HS-5 (cell line): ENCODE results near the gene PLPP4.

Source experiments
- DNase-seq: peaks from one replicate; pipeline ENCODE4 v3.0.0-alpha.2; 2012; ENCODE audit warnings: low read depth

Gene PLPP4

DNA sequence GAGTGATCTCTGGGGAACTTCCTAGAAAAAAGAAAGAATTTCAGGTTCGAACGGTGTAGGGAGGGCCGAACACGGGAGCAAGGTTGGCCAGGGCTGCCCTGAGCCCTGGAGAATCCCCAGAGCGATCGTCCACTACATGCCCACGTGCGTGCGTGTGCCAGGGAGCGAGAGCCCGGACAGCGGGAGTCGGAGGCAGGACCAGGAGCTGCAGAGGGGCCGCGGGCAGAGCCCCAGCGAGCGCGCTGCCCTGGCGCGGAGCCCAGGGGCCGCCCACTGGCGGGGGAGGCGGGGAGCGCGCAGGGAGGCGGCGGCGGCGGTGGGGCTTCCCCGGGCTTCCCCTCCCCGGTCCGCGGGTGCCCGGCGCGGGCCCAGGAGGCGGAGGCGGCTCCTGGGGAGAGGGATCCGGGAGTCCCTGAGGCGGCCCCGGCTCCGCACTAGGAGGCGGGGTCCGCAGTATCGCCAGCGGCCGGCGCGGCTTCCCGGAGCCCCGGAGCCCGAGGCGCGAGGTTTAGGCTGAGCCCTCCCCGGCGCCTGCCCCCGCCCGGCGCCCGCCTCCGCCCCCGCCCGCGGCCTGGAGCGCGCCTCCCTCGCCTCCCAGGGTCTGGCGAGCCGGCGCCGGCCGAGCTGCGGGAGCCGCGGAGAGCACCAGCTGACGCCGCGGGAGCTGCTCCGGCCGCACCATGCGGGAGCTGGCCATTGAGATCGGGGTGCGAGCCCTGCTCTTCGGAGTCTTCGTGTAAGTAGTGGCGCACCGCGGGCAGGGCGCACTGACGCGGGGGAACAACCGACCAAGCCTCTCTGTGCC is at the start of gene PLPP4:
Gene PLPP4, plus strand, starts transcription at position 602 of the 805 bp plus-strand sequence. Its CDS starts 79 bp downstream, at position 681.
- DNase-seq = no peak

DNA sequence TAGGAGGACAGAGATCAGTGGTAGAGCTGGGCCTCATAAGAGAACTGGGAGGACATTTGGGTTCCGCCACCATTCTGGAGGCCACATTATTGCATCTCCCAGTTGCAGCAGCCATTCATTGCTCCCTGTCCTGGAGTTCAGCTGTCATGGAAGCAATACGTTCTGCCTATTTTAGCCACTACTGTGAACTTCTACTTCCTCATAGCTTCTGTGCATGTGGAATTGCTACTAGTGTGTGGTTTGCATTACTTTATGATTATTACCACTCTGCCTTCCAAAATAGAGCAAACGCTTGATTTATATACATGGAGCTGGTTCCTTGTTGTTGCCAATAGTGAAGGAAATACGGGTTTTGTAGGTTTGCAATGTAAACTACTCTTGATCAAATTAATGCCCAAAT is 47.2 kb upstream of the PLPP4 start:
- DNase-seq = no peak

DNA sequence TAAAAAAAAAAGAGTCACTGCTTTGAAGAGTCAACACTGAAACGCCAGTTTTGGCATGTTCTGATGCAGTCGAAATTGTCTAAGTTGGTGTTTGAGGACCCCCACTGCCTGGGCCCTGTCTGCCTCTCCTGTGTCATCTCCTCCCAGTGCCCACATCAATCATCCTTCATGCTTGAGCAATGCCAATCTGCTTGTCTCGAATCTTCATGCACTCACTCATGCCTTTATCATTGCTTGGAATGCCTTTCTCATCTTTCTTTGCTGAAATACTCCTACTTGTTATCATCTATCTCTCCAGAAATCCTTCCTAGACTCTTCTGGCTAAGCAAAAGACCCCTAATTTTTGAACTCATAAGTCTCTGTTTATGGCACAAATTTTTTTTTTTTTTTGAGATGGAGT is 42.1 kb upstream of the PLPP4 start:
- no peak for DNase-seq

DNA sequence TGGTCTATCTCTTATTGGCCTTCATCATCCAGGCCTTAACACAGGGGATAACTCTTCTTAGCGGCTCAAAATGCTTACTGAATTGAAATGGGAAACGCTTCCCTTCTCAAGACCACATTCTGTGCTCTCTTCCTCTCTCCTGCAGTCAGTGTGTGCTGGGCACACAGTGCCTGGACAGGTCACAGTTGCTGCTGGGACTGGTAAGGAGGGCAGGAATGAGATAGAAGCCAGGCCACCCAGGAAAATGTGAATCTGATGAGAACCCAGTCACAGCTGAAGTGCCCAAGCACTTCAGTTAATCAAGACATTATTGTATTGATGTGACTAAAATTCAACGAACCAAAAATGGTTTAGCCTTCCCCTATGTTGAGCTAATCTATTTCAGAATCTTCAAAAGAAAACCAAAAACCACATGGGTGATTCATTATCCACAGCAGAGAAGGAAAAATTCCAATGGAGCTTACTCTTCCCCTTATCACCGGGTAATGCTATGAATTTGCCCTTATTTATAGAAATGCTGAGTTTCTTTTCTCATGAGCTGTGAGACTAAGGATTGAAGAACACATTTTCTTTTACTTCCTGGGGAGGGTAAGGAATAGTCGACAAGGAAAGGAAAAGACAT is 41.2 kb upstream of the PLPP4 start:
- peak; percentile 18 for DNase-seq

DNA sequence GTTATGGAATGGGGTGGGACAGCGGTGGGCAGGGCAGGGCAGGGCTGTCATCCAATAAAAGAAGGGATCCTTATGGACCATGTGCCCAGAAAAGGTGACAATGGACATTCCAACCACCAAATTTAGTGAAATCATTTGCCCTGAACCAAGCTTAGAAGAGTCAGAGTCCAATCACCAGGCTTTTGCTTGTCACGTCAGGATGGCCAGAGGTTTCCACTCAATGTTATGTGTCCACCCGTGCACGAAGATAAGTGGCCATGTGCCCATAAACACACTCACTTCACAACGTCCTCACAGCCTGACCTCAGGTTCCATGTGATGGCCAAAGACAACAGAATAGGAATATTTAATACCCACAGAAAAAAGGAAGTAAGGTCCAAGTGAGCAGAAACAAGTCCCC is 36.6 kb upstream of the PLPP4 start:
- no peak for DNase-seq

DNA sequence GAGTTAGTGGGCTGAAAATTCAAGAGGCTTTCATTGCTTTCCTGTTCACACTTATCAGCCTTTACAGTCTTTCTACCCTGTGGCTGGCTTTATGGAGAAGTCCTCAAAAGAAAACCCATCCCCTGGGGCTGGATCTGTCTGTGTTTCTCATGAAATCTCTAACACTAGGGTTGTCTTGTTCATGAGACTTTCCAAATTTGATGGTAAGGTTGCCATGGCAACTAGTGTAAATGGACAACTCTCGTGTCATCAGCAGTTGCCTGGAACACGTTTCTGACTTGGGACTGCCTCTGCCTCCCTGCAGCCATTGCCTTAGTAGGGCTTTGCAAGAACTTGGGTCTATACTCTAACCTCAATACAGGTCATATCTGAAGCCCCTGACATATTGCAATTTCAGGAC is 35.8 kb upstream of the PLPP4 start:
- DNase-seq = no peak

DNA sequence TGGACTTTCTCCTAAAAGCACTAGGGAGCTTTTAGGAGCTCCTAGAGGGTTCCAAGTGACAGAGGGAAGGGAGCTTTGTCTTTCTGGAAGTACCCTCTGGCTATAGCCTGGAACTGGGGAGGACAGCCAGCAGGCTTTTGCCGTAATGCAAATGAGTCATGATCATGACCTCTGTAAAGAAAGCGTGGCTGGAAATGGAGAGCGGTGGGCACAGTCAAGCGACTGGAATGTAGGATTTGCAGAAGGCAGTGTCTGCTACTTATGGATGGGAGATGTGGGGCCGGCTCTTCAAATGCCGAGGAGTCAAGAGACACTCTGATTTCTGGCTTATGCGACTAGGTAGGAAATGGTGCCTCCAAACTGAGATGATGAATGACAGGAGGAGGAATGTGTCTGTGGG is 34.6 kb upstream of the PLPP4 start:
- peak; percentile 15 for DNase-seq

DNA sequence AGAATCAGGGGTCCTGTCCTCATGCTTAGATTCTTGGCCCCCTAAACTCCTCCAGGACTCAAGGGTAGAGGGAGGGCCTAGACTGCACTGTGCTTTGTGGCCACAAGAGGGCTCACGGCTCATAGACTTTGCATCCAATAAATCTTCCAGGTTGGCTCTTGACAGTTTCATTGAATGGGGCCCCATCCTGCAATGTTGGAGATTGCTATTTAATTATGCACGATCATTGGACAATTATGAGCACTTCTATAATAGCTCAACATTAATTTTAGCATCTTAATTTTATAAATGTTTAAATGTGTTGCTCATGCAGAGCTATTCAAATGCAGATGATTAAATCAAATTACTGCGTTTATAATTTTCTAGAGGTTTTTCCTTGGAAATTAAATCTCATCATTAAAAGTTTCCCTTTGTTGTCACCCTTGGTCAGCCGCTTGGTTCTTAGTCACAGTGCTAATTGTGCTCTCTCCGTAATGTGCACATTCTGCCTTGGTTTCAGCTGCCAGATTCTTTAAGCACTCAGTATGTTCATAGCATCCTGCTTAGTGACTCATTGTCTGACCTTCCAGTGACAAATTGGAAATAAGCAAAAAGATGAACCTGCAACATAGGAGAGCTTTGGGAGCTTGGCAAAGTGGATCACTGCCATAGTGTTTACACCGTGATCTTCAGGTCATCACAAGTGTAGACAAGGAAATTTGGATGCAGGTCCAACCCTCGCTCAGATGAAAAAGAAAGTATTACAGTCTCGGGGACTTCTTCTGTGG is 33.4 kb upstream of the PLPP4 start:
- no peak for DNase-seq

DNA sequence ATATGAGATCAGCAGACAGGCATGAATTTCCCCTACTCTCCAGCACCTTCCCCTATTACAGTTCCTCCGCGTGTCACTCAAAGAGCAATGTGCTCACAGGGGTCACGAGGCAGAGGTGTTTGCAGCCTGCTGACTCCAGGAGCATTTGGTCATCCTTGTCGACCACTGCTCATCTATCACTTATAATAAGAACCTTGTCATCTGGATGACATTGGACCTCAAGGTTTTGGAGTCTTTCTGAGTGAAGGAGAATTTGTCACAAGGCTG is 32.9 kb upstream of the PLPP4 start:
- DNase-seq = no peak

DNA sequence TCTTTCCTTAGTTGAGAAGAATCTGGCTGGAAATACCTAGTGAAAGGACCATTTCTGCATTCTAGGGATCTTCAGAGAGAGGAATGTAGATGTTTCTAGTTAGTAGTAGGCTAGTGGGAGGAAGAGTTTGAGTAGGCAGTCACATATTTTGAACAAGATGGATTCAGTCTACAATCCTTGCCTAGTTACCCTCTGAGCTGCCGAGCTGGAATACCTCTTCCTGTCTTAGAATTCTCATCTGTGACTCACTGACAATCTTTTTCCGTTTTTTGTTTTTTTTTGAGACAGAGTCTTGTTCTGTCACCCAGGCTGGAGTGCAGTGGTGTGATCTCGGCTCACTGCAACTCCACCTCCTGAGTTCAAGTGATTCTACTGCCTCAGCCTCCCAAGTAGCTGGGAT is 30.7 kb upstream of the PLPP4 start:
- no peak for DNase-seq

DNA sequence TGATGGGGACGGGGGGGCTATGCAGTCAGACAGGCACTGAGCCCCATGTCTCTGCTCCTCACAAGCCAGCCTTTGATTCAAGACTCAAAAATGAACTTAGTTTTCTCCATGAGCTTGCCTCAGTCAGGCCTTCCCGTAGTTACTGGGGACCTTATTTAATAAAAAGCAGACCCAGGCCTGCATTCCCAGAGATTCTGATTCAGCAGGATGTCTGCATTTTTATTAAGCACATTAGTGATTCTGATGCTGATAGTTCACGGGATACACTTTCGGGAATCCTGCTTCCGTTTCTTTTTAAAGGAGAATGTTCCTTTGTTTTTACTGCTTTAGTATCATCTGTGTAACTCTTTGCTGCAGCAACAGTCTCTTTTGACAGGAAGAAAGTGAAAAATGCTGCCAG is 28.3 kb upstream of the PLPP4 start:
- no peak for DNase-seq

DNA sequence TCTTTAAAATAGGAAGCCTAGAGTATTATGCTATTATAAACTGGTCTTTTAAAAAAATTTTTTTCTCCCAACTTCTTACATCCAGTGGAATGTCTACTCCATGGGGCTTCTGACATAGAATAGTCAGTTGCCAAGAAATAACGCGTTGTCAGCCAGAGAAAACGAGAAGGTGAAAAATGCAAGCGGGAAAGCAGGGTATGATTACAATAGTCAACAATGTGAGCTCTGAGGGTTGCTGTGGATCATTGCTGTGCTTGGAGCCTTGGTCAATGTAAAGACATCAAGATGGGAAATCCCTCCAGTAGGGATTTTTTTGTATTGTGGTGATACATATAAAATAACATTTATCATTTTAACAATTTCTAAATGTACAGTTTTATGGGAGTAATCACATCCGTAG is 27.6 kb upstream of the PLPP4 start:
- no peak for DNase-seq

DNA sequence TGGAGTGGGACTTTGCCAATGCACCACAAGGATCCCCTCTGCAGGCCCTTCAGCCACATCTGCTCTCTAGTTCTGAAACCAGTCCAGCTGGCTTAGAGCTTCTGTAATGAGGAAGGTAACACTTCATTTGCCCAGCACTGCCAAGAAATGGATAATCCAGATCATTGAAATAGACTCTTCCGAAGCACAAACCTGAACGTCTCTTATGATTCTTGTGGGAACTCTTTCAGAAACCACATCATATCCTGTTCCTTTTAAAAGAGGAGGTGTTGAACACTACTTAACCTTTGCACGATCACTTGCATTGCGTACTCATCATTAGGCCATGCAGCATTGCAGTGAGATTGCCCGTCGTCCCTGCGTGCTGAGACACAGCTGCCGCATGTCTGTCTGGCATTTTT is 25.8 kb upstream of the PLPP4 start:
- DNase-seq = no peak

DNA sequence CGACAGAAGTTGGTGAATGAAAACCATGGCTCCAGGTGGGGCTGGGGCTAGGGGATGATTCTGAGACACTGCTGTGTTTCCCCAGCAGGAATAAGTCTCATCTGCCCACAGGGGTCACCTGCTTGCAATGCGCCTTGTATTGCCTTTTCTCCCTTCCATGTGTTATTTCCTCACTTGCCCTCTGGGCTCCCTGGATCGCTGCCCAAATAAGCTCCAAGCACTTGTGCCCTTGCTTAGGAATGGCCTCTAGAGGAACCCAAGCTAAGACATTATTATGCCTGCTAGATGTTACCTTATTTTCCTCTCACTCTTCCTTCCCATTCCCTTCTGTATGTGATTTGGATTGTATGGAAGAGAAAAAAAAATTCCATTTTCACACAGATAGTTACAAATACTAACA is 24.8 kb upstream of the PLPP4 start:
- no peak for DNase-seq

DNA sequence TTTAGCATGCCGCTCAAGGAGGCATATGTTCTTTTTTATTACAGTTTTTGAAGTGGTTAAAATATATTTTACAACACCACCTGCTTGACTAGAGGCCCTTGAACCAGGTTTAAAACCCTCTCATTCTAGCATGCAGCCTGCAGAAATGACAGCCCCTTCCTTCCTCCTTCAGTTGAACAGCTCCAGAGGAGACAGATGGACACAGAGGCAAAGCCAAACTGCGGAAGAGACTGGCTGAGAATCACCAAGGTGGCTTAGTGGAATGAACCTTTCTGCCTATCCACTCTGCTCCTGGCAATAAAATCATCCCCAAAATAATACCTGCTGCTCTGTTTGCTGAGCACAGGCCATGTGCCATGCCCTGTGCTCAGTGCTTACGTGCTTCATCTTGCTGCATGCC is 23.9 kb upstream of the PLPP4 start:
- no peak for DNase-seq

DNA sequence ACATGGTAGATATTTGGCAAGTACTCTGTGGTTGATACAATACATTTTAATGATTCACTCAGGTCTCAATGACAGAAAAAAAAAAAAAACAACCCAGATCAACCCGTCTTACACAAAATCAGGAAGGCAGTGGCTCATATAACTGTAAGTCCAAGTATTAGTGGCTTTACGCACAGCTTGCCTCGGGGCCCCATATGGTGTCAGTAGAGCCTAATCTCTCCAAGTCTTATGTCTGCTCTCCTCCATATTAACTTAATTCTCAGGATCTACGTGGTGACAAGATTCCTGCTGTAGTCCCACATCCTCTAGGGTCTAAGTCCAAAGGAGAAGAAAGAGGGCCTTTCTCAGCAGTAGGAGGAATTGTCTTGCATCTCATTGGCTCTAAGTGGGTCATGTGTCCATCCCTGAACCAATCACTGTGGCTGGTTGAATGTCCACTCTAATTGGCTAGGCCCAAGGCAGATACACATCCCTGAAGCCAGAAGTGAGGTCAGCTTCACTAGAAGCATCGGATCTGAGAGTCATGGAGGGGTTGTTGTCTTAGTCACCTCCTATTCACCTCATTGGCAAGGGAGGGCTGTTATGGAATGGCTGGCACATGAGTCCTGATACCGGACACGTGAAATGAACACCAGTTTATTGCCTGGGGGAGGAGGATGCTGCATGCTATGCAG is 20.5 kb upstream of the PLPP4 start:
- DNase-seq = no peak

DNA sequence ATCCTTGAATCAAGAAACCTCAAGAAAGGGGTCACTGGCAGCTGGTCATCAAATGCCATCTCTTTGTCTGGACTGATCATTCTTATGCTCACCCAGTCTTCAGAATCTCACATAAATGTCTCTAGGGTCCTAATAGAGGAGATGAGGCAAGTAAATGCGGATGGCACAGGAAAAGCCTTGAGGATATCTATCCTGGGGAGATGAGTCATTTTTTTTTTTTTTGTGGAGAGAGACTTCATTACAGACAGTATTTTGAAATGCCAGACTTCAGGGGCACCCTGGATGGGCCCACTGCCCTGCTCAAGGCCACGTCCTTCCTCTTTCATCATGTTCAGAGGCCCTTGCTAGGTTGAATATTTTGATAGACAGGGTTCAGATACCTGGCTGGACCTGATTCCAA is 19.5 kb upstream of the PLPP4 start:
- no peak for DNase-seq

DNA sequence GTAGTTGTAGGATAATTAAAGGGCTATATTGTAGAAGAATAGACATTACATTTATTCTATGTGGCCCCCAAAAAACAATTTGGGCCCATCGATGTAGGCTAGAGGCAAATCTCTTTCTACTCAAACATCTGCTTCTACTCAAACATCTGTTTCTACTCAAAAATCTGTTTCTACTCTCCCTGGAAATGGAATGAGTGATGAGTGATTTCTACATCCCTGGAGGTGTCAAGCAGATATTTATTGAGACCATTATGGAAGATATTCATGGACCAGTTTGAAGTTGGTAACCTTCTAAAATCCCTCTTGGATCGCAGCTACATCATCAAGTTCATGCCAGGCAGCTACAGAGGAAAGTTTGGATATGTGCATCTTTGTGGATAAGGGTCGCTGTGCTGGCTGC is 5.1 kb upstream of the PLPP4 start:
- no peak for DNase-seq

DNA sequence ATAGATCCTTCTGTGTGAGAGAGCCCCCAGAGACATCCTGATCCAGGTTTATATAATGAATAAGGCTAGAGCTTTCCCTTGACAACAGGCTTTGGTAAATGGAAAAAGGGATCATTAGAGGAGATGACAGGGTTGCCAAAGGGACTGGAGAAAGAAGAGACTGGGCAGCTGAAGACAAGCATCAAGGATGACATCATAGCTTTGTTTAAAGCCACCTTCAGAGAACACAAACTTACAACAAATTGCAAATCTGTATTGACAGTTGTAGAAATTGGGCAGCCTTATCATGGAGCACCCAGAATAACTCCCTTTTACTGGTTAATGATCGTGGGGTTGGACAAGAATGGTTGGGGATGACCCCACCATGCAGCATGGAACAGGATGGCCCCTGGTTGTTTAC is 3.7 kb upstream of the PLPP4 start:
- DNase-seq = no peak

DNA sequence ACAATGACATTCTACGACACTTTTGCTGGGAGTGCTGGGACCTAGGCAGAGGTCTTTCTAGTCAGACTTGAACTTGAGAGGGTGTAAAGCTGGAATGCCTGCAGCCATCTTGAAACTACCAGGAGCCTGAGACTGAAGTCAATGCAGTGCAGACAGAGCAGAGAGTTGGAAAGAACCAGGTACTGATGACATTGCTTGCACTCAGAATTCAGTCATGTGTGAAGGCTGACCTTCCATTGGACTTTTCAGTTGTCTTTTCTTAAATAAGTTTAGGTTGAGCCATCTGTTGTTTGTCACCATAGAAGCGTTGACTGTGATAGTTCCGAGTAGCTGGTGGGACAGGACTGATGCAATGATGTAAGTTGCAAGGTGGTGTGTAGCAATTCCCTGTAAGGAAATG is 3.1 kb upstream of the PLPP4 start:
- DNase-seq = no peak

DNA sequence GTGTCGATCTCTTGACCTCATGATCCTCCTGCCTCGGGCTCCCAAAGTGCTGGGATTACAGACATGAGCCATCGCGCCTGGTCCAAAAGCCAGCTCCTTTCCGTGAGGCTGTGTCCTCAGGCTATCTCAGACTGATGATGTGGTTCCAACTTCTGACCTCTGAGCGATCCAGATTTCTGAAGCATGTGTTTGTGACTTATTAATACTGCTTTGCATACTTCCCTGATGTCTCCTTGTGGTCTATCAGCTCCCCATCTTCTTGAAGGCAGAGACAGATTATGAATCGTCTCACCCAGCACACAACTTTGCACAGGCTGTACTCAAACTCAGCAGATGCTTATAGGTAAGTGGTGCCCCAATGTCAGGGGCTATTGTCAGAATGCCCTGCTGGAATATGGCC is 2.0 kb upstream of the PLPP4 start:
- no peak for DNase-seq

DNA sequence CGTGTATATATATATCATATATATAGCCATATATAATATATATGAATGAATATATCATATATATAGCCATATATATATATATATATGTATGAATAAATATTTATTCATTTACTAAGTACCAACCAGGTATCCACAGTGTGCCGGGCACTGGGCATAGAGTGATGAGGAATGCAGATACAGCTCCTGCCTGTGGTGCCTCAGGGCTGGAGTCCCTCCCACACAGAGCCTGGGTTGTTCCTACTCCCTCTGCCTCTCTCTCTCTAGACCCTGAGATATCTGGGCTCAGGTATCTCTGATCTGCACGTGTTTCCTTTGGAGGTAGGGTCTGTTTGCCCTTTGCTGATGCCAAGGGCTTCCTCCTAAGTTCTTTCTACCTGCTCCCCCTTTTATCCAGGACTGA is 1.4 kb upstream of the PLPP4 start:
- DNase-seq = no peak

DNA sequence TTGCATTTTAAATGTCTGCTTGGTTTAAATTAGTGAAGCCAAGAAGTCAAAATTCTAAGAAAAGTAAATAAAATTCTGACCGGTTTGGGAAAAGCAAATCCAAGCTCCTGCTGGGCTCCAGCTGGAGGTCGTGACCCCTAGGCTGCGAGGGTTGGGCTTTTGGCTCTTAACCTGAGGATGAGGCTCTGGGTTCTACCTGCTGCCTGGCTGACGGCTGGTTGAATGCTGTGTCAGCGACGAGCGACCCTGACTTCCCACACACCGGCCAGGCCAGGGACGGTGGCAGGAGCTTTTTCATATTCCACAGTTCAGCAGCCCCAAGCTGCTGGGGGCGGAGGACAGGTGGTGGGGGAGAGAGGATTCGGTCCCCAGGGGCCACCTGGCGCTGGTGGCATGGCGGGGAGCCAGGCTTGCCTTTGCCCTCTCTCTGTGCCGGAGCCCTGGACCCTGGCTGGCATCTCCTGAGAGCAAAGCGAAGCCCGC is 843 bp upstream of the PLPP4 start:
- DNase-seq = no peak
